ENCODE measurements around the gene CDKAL1.
A peak's percentile ranks its signal among the peaks of the same experiment; 100 is the strongest.

CDKAL1 gene

DNA sequence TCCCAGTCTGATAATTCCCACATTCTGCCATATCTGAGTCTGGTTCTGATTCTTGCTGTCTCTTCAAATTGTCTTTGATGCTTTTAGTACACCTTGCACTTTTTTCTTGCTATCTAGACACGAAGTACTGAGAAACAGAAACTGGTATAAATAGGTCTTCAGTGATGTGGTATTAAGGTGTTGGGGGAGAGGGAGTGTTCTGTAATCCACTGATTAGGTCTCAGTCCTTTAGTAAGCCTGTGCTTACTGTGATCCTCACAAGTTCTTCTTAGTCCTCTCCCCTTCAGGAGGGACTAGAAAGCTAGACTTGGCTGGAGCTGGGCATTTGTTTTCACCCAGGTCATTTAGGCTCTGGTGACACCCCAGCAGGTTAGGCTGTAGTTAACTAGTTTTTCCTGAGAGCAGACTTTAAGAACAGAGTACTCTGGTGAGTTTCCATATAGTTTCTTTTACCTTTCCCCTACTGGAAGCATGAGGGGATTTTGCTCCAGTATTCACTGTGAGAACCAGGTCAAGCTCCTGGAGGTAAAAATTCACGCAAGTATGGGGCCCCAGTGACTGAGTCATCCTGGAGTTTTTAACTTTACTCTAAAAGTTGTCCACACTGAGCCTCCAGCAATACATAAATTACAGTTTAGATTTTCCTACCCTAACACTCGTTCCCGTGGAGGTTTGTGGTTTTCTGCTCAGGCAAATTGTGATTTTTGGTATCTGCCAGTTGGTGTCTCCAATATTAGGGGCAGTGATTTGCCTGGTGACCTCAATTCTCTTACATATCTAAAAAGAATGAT is 154.6 kb downstream of the CDKAL1 start:
- peaks cover 9% of the 10 kb centered on the region for H3K4me1 ChIP-seq (ENCODE audit: control insufficient read depth, insufficient read depth, low read depth, low read length)
- H4K91ac ChIP-seq (ENCODE audit: low read length), result no peak overlapping the region
- no peaks in the 10 kb centered on the region for H3K27me3 ChIP-seq (ENCODE audit: control insufficient read depth in 1 of 2, insufficient read depth in 1 of 2, low read length in 2 of 2)
- no peak overlapping the region for H4K8ac ChIP-seq (ENCODE audit: low read length)
- no peak overlapping the region for H2BK15ac ChIP-seq (ENCODE audit: low read depth, poor library complexity, severe bottlenecking)
- H2BK5ac ChIP-seq (ENCODE audit: low read depth, low read length, poor library complexity, severe bottlenecking), result peak overlapping the region; percentile 31
- H3K79me1 ChIP-seq (replicated peaks; ENCODE audit: low read length, poor library complexity, severe bottlenecking), result peaks cover 13% of the 10 kb centered on the region
- peak overlapping the region; percentile 90 for H3K27ac ChIP-seq (ENCODE audit: low read length, poor library complexity, severe bottlenecking)
- no peak overlapping the region for H2AFZ ChIP-seq (ENCODE audit: low read depth, low read length)
- H3K36me3 ChIP-seq (ENCODE audit: control insufficient read depth in 1 of 2, insufficient read depth in 2 of 2, low read depth in 1 of 2, low read length in 2 of 2), result no peaks in the 10 kb centered on the region
- peak overlapping the region; percentile 51 for H2AK5ac ChIP-seq (ENCODE audit: low read length, severe bottlenecking)
- H3K14ac ChIP-seq (ENCODE audit: low read length in 2 of 2), result peak overlapping the region in 1 of 2 experiments; percentile 32
- H3K4me2 ChIP-seq (ENCODE audit: low read length, poor library complexity, severe bottlenecking), result peak overlapping the region; percentile 49
- WGBS, result 58% methylated on average over 2 of the region's 4 CpGs
- H3K23ac ChIP-seq (ENCODE audit: low read length in 2 of 2), result no peak overlapping the region
- no peak overlapping the region for H2BK120ac ChIP-seq (ENCODE audit: low read depth, low read length)
- no peak overlapping the region for H2BK12ac ChIP-seq (ENCODE audit: low read length in 2 of 2)
- H3K18ac ChIP-seq (ENCODE audit: low read depth in 1 of 2, low read length in 2 of 2), result peak overlapping the region; percentile 5 to 76
- DNase-seq, result peak; percentile 76
- H3K4ac ChIP-seq (ENCODE audit: low read depth in 1 of 2, low read length in 2 of 2), result peak overlapping the region in 1 of 2 experiments; percentile 51
- H3K4me3 ChIP-seq (ENCODE audit: insufficient read depth in 1 of 2, low read depth in 1 of 2, low read length in 2 of 2), result no peak overlapping the region
- no peaks in the 10 kb centered on the region for H3K9me3 ChIP-seq (ENCODE audit: control insufficient read depth, low read length)
- H3K9ac ChIP-seq (ENCODE audit: low read length), result no peak overlapping the region

DNA sequence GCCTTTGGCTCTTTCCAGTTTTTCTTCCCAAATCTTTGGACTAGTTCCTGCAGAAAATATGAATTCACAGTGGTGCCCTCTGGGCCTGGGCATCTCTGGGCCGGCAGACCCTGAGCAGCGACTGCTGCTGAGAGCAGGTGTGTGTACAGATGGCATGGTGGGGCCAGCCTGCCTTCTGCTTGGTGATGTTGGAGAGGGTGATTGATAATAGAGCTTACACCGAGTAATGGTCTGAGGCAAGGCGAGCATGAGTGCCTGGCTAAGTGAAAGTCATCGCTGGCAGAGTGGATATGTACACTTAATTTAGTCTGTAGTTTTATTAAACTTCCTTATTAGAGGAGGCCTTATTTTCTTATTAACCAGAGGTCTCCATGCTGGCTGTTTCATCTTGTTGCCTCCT is 156.9 kb downstream of the CDKAL1 start:
- Histone ChIP-seq H3K4me3 (ENCODE audit: insufficient read depth in 1 of 2, low read depth in 1 of 2, low read length in 2 of 2) (no peak overlapping the region), H4K8ac (ENCODE audit: low read length) (no peak overlapping the region), H3K9ac (ENCODE audit: low read length) (no peak overlapping the region), H4K91ac (ENCODE audit: low read length) (no peak overlapping the region), H3K4me2 (ENCODE audit: low read length, poor library complexity, severe bottlenecking) (no peak overlapping the region), H3K4me1 (ENCODE audit: control insufficient read depth, insufficient read depth, low read depth, low read length) (peaks cover 8% of the 10 kb centered on the region), H3K23ac (ENCODE audit: low read length in 2 of 2) (no peak overlapping the region), H2BK12ac (ENCODE audit: low read length in 2 of 2) (peak overlapping the region; percentile 7 to 89), H2BK5ac (ENCODE audit: low read depth, low read length, poor library complexity, severe bottlenecking) (no peak overlapping the region), H3K4ac (ENCODE audit: low read depth in 1 of 2, low read length in 2 of 2) (no peak overlapping the region), H3K14ac (ENCODE audit: low read length in 2 of 2) (no peak overlapping the region), H3K18ac (ENCODE audit: low read depth in 1 of 2, low read length in 2 of 2) (peak overlapping the region in 1 of 2 experiments; percentile 37), H3K36me3 (ENCODE audit: control insufficient read depth in 1 of 2, insufficient read depth in 2 of 2, low read depth in 1 of 2, low read length in 2 of 2) (no peaks in the 10 kb centered on the region), H2BK15ac (ENCODE audit: low read depth, poor library complexity, severe bottlenecking) (no peak overlapping the region), H3K79me1 (replicated peaks; ENCODE audit: low read length, poor library complexity, severe bottlenecking) (peaks cover 19% of the 10 kb centered on the region), H2BK120ac (ENCODE audit: low read depth, low read length) (no peak overlapping the region), H3K9me3 (ENCODE audit: control insufficient read depth, low read length) (no peaks in the 10 kb centered on the region), H2AK5ac (ENCODE audit: low read length, severe bottlenecking) (no peak overlapping the region), H2AFZ (ENCODE audit: low read depth, low read length) (no peak overlapping the region), H3K27ac (ENCODE audit: low read length, poor library complexity, severe bottlenecking) (no peak overlapping the region), H3K27me3 (ENCODE audit: control insufficient read depth in 1 of 2, insufficient read depth in 1 of 2, low read length in 2 of 2) (no peaks in the 10 kb centered on the region)
- WGBS, result 100% methylated on average over 2 of the region's 5 CpGs
- DNase-seq, result no peak

DNA sequence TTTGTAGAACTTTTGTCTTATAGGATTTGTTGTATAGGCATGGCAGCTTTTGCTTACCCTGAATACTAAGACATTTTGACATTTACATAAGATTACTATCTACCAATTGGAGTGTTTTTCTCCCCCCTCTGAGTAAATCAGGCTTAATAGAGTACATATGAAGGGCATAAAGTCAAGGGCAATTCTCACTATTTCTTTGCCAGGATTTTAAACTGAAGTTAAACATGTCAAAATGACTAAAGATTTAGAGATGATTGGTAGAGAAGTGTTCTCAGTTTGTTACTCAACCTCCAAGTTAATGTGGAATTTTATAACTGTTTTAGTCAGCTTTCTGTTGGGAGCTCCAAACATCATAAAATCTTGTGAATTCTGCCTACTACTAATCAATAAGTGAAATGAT is 157.8 kb downstream of the CDKAL1 start:
- H2BK12ac ChIP-seq (ENCODE audit: low read length in 2 of 2), result no peak overlapping the region
- no peak for DNase-seq
- H4K8ac ChIP-seq (ENCODE audit: low read length), result no peak overlapping the region
- no peak overlapping the region for H2AK5ac ChIP-seq (ENCODE audit: low read length, severe bottlenecking)
- no peak overlapping the region for H2BK120ac ChIP-seq (ENCODE audit: low read depth, low read length)
- peaks cover 7% of the 10 kb centered on the region for H3K4me1 ChIP-seq (ENCODE audit: control insufficient read depth, insufficient read depth, low read depth, low read length)
- H2AFZ ChIP-seq (ENCODE audit: low read depth, low read length), result no peak overlapping the region
- H3K18ac ChIP-seq (ENCODE audit: low read depth in 1 of 2, low read length in 2 of 2), result no peak overlapping the region
- no peaks in the 10 kb centered on the region for H3K36me3 ChIP-seq (ENCODE audit: control insufficient read depth in 1 of 2, insufficient read depth in 2 of 2, low read depth in 1 of 2, low read length in 2 of 2)
- no peak overlapping the region for H3K4me3 ChIP-seq (ENCODE audit: insufficient read depth in 1 of 2, low read depth in 1 of 2, low read length in 2 of 2)
- H3K27ac ChIP-seq (ENCODE audit: low read length, poor library complexity, severe bottlenecking), result no peak overlapping the region
- no peak overlapping the region for H2BK5ac ChIP-seq (ENCODE audit: low read depth, low read length, poor library complexity, severe bottlenecking)
- no peak overlapping the region for H2BK15ac ChIP-seq (ENCODE audit: low read depth, poor library complexity, severe bottlenecking)
- H3K9ac ChIP-seq (ENCODE audit: low read length), result no peak overlapping the region
- H3K79me1 ChIP-seq (replicated peaks; ENCODE audit: low read length, poor library complexity, severe bottlenecking), result peaks cover 18% of the 10 kb centered on the region
- no peaks in the 10 kb centered on the region for H3K9me3 ChIP-seq (ENCODE audit: control insufficient read depth, low read length)
- H4K91ac ChIP-seq (ENCODE audit: low read length), result no peak overlapping the region
- no peak overlapping the region for H3K23ac ChIP-seq (ENCODE audit: low read length in 2 of 2)
- no peaks in the 10 kb centered on the region for H3K27me3 ChIP-seq (ENCODE audit: control insufficient read depth in 1 of 2, insufficient read depth in 1 of 2, low read length in 2 of 2)
- no peak overlapping the region for H3K14ac ChIP-seq (ENCODE audit: low read length in 2 of 2)
- H3K4me2 ChIP-seq (ENCODE audit: low read length, poor library complexity, severe bottlenecking), result no peak overlapping the region
- no peak overlapping the region for H3K4ac ChIP-seq (ENCODE audit: low read depth in 1 of 2, low read length in 2 of 2)

DNA sequence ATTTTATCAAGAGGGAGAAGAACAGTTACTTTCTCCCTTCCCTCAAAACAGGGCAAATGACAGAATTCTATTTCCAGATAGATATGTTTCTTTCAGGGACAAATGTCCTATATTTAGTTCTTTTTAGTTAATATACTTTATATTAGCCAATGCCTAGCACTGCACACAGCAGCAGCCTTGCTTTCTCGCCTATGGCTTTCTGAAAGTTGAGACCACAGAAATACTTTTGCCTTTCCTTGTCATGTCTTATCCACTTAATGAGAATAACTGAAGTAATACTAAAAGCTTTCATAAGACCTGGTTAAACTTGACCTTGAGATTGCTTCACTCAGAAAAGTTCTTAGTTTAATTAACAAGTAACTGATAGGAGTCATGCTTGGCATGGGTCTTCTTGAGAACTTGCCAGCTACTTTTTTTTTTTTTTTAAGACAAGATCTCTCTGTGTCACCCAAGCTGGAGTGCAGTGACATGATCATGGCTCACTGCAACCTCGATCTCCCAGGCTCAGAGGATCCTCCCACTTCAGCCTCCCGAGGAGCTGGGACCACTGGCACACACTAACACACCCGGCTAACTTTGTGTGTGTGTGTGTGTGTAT is 159.3 kb downstream of the CDKAL1 start:
- peaks cover 17% of the 10 kb centered on the region for H3K79me1 ChIP-seq (replicated peaks; ENCODE audit: low read length, poor library complexity, severe bottlenecking)
- H3K18ac ChIP-seq (ENCODE audit: low read depth in 1 of 2, low read length in 2 of 2), result no peak overlapping the region
- WGBS, result 100% methylated on average over 4 of the region's 4 CpGs
- no peaks in the 10 kb centered on the region for H3K9me3 ChIP-seq (ENCODE audit: control insufficient read depth, low read length)
- no peak overlapping the region for H3K4ac ChIP-seq (ENCODE audit: low read depth in 1 of 2, low read length in 2 of 2)
- H3K4me3 ChIP-seq (ENCODE audit: insufficient read depth in 1 of 2, low read depth in 1 of 2, low read length in 2 of 2), result no peak overlapping the region
- H4K8ac ChIP-seq (ENCODE audit: low read length), result no peak overlapping the region
- no peak overlapping the region for H2BK12ac ChIP-seq (ENCODE audit: low read length in 2 of 2)
- H2BK5ac ChIP-seq (ENCODE audit: low read depth, low read length, poor library complexity, severe bottlenecking), result no peak overlapping the region
- H3K14ac ChIP-seq (ENCODE audit: low read length in 2 of 2), result no peak overlapping the region
- H3K27me3 ChIP-seq (ENCODE audit: control insufficient read depth in 1 of 2, insufficient read depth in 1 of 2, low read length in 2 of 2), result no peaks in the 10 kb centered on the region
- H3K23ac ChIP-seq (ENCODE audit: low read length in 2 of 2), result no peak overlapping the region
- H3K4me1 ChIP-seq (ENCODE audit: control insufficient read depth, insufficient read depth, low read depth, low read length), result peaks cover 5% of the 10 kb centered on the region
- no peak overlapping the region for H3K4me2 ChIP-seq (ENCODE audit: low read length, poor library complexity, severe bottlenecking)
- H2AFZ ChIP-seq (ENCODE audit: low read depth, low read length), result no peak overlapping the region
- H3K9ac ChIP-seq (ENCODE audit: low read length), result peak overlapping the region; percentile 16
- no peak overlapping the region for H2AK5ac ChIP-seq (ENCODE audit: low read length, severe bottlenecking)
- DNase-seq, result peak; percentile 52
- H2BK15ac ChIP-seq (ENCODE audit: low read depth, poor library complexity, severe bottlenecking), result no peak overlapping the region
- H3K36me3 ChIP-seq (ENCODE audit: control insufficient read depth in 1 of 2, insufficient read depth in 2 of 2, low read depth in 1 of 2, low read length in 2 of 2), result no peaks in the 10 kb centered on the region
- H2BK120ac ChIP-seq (ENCODE audit: low read depth, low read length), result no peak overlapping the region
- no peak overlapping the region for H4K91ac ChIP-seq (ENCODE audit: low read length)
- H3K27ac ChIP-seq (ENCODE audit: low read length, poor library complexity, severe bottlenecking), result no peak overlapping the region

Data from mesenchymal stem cell (in vitro differentiated cells and primary cell).